Upper lobe of left lung (tissue), 4 donors: ENCODE data around the gene NRP1.

Experiments used
- EP300 ChIP-seq, 4 donors: sonication (generic); formaldehyde crosslinking; IDR thresholded peaks; one replicate each; pipeline ENCODE4 v1.5.1; 2017; ENCODE audit warnings: antibody characterized with exemption in 4 of 4, control low read depth in 2 of 4
- POLR2A ChIP-seq, 4 donors: fragments of 450-650 bp; IDR thresholded peaks; one replicate each; pipeline ENCODE4 v1.5.1; 2016 to 2017; ENCODE audit warnings: antibody characterized with exemption in 4 of 4, mild to moderate bottlenecking in 2 of 4
- POLR2AphosphoS5 ChIP-seq, 2 donors: sonication (generic); formaldehyde crosslinking; IDR thresholded peaks; one replicate each; pipeline ENCODE4 v1.5.1; 2017; ENCODE audit warnings: antibody characterized with exemption in 2 of 2
- TF ChIP-seq, protein P1 (sequence below), 6 experiments: fragments of 450-650 bp in 4 of 6; fragments of 200-600 bp in 2 of 6; sonication (generic) in 2 of 6; IDR thresholded peaks; one replicate each; pipeline ENCODE4 v1.5.1; 2016 to 2019; ENCODE audit warnings: antibody characterized with exemption in 6 of 6

DNA sequence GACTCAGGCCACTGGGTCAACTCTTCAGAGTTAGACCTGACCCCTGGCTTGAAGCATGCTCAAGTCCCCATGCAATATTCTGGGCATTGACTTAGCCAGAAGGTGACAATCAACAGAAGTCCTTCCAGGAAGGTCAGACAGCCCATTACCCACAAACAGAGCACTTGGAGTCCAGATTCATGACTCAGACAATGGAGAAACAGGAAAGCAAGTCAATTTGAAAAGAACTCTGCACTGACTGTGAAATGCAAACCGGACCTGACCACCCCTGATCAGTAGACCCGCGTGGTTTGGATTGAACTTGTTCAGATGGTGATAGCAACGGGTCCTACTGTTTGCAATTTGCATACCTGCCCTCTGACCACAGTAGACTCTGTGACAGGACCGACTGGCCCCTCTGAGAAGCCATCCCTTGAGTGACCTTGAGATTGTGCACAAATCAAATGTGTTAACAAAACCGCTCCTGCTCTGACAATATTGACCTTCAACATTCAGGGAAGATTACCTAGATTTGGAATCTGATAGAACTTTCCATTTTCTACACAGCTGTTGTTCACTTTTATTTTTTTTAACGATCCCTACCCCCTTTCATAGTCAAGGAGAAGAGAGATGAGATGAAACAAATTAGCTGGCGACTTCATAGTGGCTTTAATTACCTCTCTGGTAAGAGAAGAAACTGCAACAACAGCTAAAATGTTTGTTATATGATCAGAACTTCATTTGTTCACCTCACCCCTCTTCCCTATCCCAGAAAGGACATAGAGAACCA, 138.7 kb downstream of the NRP1 start:
- TF ChIP-seq, protein P1, sequence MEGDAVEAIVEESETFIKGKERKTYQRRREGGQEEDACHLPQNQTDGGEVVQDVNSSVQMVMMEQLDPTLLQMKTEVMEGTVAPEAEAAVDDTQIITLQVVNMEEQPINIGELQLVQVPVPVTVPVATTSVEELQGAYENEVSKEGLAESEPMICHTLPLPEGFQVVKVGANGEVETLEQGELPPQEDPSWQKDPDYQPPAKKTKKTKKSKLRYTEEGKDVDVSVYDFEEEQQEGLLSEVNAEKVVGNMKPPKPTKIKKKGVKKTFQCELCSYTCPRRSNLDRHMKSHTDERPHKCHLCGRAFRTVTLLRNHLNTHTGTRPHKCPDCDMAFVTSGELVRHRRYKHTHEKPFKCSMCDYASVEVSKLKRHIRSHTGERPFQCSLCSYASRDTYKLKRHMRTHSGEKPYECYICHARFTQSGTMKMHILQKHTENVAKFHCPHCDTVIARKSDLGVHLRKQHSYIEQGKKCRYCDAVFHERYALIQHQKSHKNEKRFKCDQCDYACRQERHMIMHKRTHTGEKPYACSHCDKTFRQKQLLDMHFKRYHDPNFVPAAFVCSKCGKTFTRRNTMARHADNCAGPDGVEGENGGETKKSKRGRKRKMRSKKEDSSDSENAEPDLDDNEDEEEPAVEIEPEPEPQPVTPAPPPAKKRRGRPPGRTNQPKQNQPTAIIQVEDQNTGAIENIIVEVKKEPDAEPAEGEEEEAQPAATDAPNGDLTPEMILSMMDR (IDR thresholded peaks at IDR 0.05), result no peak
- TF ChIP-seq POLR2A (IDR thresholded peaks at IDR 0.05) (no peak), EP300 (IDR thresholded peaks at IDR 0.05) (no peak), POLR2AphosphoS5 (IDR thresholded peaks at IDR 0.05) (no peak)
